NCI-H2081 treated with DMSO at 0.1 percent for 48 hours (cell line): Measurements from ENCODE around the gene GNA15.

Experiments
- DNase-seq: peaks from one replicate; lab custom pipeline; 2025; lab: John Stamatoyannopoulos, UW

Gene GNA15

DNA sequence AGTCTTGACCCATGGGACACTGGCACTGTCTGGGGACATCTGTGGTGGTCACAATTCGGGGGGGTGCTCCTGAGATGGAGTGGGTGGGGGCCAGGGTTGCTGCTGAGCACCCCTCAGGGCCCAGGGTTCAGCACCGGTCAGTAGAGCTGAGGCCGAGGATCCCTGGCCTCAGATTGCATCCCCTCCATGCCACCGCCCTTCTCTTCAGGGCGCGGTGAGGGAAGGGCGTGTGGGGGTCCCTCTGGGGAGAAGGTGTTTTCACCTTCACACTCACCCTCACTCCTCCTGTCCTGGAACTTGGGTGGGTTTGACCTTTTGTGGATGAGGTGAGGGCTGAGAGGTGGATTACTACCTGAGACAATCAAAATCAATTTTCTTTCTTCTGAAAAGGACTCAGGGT, 28.2 kb upstream of the GNA15 start:
- no peak for DNase-seq

DNA sequence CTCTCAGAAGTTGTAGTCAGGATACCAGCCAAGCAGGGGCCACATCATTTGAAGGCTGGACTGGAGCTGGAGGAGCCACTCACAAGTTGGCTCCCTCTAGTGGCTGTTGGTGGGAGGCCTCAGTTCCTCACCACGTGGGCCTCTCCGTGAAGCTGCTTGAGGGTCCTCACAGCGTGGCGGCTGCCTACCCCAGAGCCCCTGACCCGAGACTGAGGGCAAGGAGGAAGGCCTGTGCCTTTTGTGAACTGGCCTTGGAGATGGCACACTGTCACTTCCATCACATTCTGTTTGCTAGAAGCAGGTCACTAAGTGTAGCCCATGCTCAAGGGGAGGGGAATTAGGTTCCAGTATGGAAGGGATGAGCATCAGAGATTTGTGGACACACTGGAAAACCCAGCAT, 27.1 kb upstream of the GNA15 start:
- DNase-seq, result no peak

DNA sequence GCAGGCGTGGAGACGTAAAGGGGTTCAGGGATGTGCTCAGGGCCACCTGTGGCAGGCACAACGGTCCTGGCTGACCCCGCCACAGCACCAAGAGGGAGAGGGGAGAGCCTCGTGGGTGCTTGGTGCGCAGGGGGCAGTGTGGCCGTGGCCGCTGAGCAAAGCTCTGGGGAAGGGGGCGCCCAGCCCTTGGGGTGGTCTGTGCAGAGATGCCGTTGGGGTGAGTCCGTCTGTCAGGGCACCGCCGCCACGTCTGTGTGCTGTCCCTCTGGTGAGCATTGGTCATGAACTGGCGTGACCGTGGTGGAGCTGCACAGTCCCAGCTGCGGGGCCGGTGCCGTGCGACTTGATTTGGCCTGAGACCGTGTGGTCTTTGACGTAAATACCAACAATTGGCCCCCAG, 26.3 kb upstream of the GNA15 start:
- DNase-seq, result no peak

DNA sequence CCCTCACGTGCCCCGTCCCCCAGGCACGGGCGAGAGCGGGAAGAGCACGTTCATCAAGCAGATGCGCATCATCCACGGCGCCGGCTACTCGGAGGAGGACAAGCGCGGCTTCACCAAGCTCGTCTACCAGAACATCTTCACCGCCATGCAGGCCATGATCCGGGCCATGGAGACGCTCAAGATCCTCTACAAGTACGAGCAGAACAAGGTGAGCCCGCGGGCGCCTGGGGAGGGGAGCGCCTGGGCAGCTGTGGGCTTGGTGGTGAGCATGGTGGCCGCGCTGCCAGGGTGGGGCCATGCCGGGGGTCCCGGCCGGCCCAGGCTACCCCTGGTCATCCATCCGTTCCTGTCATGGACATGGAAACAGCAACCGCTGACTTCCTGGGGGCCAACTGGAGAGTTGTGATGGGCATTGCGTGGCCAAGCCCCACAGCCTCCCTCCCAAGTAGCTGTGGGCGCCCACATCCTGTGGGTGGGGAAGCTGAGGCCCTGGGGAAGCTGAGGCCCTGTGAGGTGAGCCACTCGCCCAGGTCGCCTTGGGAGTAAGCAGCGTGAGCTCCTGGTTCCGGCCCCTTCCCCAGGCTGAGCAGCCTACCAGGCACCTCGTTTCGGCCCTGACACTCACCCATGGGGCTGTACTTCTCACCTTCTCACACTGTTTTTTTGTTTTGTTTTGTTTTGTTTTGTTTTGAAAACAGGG, 25.6 kb upstream of the GNA15 start:
- DNase-seq, result no peak

DNA sequence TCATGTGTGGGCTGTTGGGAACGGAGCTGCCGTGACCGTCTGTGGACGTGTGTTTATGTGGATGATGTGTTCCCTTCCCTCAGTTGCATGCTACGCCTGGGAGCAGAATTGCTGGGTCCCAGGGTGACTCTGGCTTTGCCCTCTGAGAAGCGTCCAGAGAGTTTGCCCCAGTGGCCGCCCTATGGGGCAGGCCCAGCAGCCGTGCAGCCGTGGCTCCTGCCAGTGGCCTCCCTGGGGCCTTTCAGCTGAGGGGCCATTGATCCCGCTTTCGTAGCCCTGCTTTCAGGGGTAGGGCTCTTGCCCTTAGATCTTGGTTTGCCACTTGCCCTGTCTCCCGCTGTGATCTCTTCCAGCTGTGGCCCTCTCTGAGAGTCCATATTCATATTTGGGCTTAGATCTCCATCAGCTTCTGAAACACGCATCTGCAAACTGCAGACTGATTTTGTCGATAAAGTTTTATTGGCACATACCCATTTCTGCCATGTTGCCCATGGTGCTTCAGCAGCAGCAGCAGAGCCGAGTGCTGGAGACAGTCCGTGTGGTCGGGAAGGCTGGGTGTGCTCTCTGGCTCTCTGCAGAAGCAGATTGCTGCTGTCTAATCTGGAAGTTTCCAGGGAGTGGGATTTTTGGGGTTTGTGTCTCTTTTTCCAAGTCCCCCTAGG, 24.1 kb upstream of the GNA15 start:
- no peak for DNase-seq

DNA sequence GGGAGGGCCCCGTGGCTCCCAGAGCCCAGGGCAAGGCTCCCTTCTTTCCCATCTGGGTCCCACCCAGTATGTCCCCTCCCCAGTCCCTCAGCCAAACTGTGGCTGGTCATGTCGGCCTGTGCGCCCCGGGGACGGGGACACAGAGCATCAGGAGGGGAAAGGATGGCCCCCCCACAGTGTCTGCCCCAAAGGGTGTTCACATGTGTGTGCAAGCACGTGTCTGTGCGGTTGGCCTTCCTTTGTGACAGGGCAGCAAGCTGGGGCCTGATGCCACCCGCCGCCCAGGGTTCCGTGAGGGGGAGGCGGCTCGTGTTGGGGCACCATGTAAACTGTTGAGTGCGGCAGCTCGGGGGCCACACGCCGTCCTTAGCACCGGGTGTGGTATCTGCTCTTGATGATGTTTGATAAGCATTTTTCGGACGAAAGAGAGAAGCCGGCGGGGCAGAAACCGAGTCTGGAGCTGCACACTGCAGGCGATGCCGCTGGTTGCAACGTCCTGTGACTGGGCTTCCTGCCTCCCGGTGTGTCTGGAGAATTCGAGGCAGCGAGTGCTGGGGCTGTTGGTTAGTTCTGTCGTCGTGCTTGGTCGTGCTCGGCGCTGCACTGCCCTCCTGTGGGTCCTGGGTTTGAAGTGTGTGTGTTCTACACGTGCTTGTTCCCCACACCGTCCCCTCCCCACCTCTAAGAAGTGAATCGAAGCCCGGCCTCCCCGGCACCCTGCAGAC, 23.3 kb upstream of the GNA15 start:
- DNase-seq, result no peak

DNA sequence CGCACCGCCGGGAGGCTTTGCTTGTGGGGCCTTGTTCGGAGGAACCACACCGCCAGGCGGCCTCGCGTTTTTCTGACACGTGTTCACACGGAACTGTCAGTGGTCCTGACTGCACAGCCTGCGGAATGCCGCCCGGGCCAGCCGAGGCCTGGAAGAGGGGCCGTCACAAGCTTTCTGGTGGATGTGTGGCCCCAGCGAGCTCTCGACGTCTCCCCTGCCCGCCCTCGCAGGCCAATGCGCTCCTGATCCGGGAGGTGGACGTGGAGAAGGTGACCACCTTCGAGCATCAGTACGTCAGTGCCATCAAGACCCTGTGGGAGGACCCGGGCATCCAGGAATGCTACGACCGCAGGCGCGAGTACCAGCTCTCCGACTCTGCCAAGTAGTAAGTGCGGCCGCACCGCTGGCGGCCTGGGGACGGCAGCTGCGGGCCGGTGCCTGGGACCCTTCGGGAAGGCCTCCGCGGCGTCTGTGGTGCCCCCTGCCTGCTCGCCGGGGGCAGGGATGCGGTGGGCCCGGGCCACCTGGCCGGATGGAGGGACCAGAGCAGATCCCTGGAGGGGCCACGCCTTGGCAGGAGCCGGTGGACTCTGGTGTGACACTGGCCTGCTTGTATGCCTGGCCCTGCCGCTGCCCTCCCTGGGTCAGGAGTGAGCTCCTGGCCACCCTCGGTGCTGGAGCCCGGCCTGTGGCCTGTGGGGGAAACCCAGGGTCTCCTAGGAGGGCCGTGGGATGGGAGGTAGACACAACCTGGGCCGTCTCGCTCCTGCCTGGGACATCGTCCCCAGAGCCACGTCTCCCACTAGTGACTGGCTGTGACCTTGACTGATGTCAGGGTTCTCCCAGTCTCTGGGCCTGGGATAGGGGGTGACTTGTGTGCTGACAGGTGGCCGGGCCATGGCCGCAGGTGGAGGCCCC, 22.5 kb upstream of the GNA15 start:
- no peak for DNase-seq

DNA sequence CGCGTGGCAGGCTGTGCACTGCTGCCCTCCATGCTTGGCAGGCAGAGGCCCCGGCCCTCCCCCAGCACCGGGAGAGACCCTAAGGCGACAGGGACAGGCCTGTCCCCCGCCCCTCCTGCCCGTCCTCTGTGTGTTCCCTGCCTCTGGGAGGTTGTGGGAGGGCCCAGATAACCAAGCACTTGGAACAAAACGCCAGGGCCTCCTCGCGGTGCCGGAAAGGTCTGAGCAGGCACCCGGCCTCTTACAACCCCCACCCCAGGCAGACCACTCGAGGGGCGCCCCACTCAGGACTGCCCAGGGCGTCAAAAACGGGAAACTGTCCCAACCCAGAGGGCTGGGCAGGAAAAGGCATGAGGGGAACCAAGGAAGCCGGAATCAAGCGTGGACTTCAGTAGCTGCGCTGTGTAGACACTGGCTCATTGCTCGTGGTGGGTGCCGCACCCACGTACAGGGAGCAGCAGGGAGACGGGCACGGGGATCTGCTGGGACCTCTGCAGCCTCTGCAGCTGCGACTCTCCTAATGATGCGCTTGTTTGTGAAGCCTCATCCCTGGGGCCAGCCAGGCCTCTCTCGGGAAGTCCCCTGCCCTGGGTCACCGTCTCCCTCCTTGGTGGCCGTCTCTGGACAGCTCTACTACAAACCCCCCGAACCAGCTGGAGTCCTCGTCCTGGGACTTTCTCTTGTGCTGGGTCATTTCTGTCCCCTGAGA, 21.7 kb upstream of the GNA15 start:
- no peak for DNase-seq

DNA sequence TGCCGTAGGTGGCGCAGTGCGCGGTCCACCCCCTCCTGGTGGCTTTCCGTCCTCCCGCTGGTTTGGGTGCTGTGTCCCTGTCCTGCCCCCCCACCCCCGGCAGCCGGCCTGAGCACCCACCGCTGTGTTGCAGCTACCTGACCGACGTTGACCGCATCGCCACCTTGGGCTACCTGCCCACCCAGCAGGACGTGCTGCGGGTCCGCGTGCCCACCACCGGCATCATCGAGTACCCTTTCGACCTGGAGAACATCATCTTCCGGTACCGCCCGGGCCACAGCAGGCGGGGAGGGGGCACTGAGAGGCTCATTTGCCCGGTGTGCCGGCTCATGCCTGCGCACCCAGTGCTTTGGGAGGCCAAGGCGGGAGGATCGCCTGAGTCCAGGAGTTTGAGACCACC, 21.0 kb upstream of the GNA15 start:
- DNase-seq, result no peak

DNA sequence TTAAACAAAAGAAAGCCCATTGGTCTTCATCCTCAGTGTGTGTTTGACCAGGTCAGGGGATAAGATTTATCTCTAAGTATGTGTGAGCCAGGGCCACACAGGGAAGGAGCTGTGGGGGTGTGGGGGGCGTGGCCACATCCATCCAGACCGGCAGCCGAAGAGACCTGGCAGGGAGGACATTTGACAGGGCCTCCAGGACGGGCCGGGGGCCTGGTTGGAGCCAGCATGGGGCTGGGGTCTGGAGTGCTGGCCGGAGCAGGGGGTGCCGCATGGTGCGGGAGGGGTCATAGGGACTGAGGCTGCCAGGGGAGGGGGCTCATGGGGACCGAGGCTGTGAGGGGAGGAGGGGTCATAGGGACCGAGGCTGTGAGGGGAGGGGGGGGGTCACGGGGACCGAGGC, 20.4 kb upstream of the GNA15 start:
- no peak for DNase-seq

DNA sequence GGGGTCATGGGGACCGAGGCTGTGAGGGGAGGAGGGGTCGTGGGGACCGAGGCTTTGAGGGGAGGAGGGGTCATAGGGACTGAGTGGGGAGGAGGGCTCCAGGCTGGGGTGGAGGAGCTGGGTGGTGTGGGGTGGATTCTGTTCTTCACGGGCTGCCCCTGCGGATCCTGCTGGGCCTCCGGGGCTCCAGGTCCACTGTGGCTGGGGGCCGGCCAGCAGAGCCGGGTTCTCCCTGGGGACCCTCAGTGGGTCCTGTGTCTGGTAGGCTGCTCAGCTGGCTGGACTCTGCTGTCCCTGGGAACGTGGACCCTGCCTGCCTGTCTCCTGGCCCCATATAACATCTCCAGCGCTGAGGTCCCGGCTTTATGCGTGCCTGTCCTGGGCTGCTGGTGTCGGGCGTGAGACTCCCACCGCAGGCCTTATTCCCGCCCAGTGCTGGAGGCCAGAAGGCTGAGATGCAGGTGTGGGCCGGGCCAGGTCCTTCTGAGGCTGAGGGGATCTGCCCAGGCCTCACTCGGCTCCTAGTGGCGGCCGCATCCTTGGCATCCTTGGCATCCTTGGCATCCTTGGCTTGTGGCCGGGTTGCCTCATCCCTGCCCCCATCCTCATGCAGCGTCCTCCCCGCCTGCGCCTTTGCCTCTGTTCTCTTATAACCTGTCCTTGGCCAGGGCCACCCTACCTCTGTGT, 19.8 kb upstream of the GNA15 start:
- no peak for DNase-seq

DNA sequence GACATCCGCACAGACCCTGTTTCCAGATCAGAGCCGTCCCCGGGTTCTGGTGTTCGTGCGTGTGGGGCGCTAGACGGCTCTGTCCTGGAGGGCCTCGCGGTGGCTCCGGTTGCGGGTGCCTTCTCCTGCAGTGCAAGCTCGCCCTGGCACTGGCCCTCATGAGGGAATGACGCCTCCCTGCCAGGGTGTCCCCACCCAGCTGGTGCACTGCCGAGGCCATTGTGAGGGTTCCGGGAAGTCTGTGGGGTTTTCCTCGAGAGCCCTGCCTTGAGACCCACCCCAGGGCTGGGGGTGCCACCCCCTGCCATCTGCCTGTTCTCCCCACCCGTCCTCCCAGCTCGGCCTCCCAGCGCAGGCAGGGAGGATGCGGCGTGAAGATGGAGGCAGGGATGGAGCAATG, 19.2 kb upstream of the GNA15 start:
- no peak for DNase-seq

DNA sequence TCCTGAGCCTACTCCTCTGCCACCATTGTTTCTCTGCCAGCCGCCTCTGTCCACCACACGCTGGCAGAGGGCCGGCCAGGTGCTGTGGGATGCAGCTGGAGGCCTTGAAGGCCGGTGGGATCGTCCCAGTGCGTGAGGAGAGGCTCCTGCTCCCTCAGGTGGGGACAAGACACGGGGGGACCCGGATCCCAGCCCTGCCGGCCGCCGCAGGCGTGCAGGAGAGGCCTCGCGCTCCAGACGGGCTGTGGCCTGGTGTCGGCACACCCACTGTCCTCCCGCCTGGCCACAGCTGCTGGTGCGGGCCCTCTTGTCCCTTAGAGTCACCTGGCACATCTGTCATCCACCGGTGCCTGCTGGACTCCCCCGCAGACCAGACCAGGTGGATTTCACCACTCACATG, 18.1 kb upstream of the GNA15 start:
- DNase-seq, result no peak

DNA sequence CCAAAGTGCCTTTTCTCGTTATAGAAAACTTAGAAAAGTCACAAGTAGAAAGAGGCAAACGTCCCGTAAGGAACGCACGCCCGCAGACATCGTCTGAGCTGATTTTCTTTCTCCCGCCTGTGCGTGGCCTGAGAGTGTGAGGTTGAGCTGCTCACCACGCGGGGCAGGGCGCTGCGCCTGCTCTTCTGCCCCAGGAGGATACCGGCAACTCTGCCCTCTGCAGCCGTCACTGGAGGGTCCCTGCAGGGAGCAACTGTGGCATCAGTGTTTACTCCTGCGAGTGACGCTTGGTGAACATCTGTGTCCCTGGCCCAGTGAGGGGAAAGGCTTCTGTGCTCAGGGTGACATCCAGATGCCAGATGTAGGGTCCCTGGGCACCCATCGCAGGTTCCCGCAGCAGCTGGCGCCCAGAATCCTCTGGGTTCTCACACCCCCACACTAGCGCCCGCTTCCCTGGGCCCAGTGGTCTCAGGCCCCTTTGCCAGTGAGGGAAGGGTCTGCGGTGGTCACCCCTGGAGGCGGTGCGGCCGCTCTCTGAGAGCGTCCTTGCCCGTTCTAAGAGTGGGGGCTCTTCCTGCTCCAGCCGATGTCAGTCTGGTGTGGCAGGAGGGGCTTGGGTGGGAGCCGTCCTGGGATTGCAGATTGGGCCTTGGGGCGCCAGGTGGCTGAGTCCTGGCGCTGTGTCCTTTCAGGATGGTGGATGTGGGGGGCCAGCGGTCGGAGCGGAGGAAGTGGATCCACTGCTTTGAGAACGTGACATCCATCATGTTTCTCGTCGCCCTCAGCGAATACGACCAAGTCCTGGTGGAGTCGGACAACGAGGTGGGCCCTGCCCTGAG, 17.4 kb upstream of the GNA15 start:
- DNase-seq, result no peak

DNA sequence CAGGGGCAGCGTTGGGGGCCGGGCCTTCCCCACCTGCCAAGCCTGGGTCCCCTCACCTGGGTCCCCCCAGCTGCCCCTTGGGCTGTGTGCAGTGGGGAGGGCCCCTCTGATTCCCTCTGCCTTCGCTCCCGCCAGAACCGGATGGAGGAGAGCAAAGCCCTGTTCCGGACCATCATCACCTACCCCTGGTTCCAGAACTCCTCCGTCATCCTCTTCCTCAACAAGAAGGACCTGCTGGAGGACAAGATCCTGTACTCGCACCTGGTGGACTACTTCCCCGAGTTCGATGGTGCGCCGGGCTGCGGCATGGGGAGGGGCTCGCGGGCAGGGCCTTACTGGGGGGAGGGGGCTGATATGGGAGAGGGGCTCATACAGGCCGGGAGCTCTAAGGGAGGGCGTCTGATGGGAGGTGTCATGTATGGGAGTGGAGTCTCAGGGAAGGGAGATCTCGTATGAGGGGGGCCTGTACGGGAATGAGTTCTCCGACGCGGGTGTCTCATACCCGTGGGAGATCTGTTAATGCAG, 16.7 kb upstream of the GNA15 start:
- no peak for DNase-seq

DNA sequence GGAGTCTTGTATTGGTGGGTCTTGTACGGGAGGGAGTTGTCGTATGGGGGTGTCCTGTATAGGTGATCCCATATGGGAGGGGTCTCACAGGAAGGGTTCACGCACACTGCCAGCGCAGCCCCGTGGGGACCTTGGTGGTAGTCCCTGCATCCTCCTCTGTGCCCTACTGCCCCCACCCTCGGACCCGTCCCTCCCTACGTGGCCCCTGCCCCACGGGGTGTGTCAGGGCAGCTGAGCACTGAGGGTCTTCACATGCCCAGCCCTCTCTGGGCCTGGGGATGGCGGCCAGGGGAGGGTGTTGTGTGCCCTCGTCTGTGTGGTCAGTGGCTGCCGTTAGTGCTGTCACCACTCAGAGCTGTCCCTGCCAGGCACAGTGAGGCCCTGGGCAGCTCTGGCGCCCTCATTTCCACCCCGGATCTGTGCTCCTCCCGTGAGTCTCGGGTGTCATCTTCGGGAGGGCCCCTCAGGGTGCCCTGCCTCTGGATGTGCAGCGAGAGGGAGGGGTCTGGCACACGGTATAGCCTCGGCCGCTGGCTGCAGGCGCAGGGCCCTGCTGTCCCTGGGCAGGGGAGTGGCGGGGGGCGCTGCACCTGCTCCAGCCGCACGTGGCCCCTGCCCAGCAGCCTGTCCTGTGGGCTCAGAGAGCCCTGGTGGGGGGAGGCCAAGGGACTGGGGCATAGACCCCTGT, 16.0 kb upstream of the GNA15 start:
- no peak for DNase-seq

DNA sequence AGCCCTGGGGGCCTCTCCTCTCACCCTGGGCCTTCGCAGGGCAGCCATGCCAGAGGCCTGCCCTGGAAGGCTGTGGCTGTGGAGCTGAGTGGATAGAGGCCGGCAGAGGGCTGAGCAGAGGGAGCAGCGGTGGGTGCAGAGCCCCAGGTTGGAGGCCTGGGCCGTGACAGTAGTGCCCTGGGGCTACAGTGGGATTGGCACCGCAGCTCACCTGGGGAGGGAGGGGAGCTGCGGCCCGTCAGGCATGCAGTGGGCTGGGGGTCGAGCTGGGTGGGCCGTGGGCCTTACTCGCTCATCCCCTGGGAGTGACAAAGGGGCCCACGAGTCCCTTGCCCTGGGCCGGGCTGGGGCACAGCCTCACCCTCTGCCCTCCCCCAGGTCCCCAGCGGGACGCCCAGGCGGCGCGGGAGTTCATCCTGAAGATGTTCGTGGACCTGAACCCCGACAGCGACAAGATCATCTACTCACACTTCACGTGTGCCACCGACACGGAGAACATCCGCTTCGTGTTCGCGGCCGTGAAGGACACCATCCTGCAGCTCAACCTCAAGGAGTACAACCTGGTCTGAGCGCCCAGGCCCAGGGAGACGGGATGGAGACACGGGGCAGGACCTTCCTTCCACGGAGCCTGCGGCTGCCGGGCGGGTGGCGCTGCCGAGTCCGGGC, 15.1 kb upstream of the GNA15 start:
- no peak for DNase-seq

DNA sequence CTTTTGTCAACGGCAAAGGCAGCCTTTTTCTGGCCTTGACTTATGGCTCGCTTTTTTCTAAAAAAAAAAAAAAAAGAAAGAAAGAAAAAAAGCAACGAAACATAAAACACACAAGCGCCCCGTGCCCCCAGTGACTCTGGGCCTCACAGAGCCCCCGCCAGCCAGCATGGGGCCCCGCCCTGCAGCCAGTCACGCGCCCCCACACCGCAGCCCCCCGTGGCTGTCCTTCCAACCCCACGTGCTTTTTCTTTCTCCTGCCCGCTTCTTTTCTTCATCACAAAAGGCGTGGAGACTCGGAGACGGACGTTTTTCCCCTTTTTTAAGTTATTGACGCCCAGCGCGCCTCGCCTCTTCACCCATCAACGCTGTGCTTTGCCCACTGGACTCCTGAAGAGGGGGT, 14.4 kb upstream of the GNA15 start:
- DNase-seq, result no peak
